GM19468 (cell line): ENCODE results near the gene ZNF398.
A peak's percentile ranks its signal among the peaks of the same experiment; 100 is the strongest.

Experiments
- ATAC-seq: cut with Tn5 transposase; IDR thresholded peaks from one replicate; pipeline ENCODE4 v1.9.1; 2021; ENCODE audit warnings: mild to moderate bottlenecking, moderate library complexity, moderate number of reproducible peaks; ENCODE audit not compliant: unreplicated experiment; ENCODE audit errors: extremely low read depth

ZNF398 gene

GRCh38 chr7:149147752-149148653, 750 bp downstream of the ZNF398 start:
- ATAC-seq: peak; percentile 13

GRCh38 chr7:149150981-149151380, 3.7 kb downstream of the ZNF398 start:
- ATAC-seq: no peak

GRCh38 chr7:149153346-149153745, 6.1 kb downstream of the ZNF398 start:
- no peak for ATAC-seq

GRCh38 chr7:149154056-149154455, 6.8 kb downstream of the ZNF398 start:
- no peak for ATAC-seq

- ATAC-seq: no peak
These were observed 9.6 kb downstream of the ZNF398 start for GRCh38 chr7:149156898-149157297.

GRCh38 chr7:149161241-149161848, 14.1 kb downstream of the ZNF398 start:
- no peak for ATAC-seq

GRCh38 chr7:149166142-149166541, 18.9 kb downstream of the ZNF398 start:
- ATAC-seq: no peak

GRCh38 chr7:149166630-149167352, 19.5 kb downstream of the ZNF398 start:
- no peak for ATAC-seq

GRCh38 chr7:149171892-149172533, 24.8 kb downstream of the ZNF398 start:
- ATAC-seq: no peak

GRCh38 chr7:149172534-149172920, 25.3 kb downstream of the ZNF398 start:
- ATAC-seq: no peak

- ATAC-seq: no peak
These were observed 27.9 kb downstream of the ZNF398 start for GRCh38 chr7:149175150-149175549.

- ATAC-seq: no peak
These were observed 32.0 kb downstream of the ZNF398 start for GRCh38 chr7:149179241-149179640.

GRCh38 chr7:149180722-149181449, 33.6 kb downstream of the ZNF398 start:
- ATAC-seq: no peak

GRCh38 chr7:149181450-149181790, 34.2 kb downstream of the ZNF398 start:
- ATAC-seq: no peak

GRCh38 chr7:149184274-149184673, 37.0 kb downstream of the ZNF398 start:
- ATAC-seq: no peak

GRCh38 chr7:149188213-149188612, 41.0 kb downstream of the ZNF398 start:
- ATAC-seq: no peak

- no peak for ATAC-seq
These were observed 41.5 kb downstream of the ZNF398 start for GRCh38 chr7:149188637-149189259.

GRCh38 chr7:149191851-149192250, 44.6 kb downstream of the ZNF398 start:
- no peak for ATAC-seq

GRCh38 chr7:149194799-149195179, 47.5 kb downstream of the ZNF398 start:
- ATAC-seq: no peak
